Stimulated activated CD4-positive, alpha-beta T cell treated with anti-CD3 and anti-CD28 coated beads, Interleukin-12 subunit alpha, Interleukin-12 subunit beta, amount 100 ng/mL, for 48 hours (primary cell): ENCODE data around the gene TUBB4A.

Source experiments
- DNase-seq, 3 donors: peaks; one replicate each; pipeline ENCODE4 v3.0.0-alpha.2; 2020; ENCODE audit warnings: low read depth in 2 of 3, low spot score in 1 of 3

TUBB4A gene

DNA sequence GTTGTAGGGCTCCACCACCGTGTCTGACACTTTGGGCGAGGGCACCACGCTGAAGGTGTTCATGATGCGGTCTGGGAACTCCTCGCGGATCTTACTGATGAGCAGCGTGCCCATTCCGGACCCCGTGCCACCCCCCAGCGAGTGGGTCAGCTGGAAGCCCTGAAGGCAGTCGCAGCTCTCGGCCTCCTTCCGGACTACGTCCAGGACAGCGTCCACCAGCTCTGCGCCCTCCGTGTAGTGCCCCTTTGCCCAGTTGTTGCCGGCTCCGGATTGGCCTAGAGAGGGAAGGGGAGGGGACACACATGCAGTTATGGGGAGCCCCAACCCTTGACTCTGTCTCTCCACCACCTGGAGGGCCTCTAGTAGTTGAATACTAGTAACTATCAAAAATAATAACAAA lies 6.2 kb downstream of the TUBB4A start:
- DNase-seq, result no peak

DNA sequence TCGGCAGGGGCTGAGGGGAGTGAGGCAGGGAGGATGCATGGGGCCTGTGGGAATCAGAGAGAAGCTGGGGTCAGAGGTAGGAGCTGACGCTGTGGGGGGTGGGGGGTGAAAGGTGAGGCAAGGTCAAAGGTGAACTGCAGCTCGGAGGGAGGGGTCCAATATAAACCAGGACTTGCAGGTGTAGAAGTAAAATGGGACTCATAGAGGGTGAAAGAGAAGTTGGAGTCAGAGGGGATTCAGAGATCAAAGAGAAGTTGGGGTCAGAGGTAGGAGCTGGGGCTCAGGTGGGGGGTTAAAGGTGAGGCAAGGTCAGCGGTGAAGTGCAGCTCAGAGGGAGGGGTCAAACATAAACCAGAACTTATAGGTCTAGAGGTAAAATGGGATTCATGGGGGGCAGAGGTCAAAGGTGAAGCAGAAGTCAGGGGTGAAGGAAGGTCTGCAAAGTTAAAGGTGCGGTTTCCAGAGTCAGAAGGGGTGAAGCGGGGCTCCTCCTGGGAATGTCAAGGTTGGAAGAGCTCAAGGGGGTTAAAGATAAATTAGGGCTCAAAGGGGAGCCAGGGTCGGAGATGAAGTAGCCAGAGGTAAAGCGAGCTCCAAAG lies 7.6 kb downstream of the TUBB4A start:
- DNase-seq, result no peak

DNA sequence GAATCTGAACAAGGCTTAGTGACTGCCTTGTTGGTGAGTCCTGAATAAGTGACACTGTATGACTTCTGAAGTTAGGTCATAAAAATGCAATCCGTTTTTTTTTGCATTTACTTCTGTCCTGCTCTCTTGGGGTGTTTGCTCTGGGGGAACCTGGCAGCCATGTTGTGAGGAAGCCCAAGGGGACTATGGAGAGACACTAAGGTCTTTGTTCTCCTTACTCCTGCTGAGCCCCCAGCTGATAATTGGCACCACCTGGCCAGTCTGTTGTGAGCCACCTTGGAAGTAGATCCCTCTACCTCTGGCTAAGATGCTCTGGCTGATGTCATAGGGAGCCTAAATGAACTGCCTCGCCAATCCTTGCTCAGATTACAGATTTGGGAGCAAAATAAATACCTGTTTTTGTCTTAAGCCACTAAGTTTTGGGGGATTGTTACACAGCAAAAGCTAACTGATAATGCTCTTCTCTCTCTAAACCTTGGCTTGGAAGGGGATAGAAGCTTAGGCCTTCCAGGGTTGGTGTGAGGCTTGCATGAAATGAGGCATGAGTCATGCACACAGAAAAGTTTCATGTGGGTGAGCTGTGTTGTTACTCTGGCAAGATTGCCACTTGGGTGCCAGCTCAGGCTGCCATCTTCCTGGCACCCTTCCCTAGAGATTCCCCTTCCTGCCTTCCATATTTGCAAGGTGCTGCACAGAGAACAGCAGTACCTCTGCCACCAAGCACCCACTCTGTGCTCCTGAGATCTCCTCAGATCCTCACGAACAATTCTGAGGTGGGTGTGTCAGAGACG lies 10.1 kb downstream of the TUBB4A start:
- DNase-seq, result no peak

DNA sequence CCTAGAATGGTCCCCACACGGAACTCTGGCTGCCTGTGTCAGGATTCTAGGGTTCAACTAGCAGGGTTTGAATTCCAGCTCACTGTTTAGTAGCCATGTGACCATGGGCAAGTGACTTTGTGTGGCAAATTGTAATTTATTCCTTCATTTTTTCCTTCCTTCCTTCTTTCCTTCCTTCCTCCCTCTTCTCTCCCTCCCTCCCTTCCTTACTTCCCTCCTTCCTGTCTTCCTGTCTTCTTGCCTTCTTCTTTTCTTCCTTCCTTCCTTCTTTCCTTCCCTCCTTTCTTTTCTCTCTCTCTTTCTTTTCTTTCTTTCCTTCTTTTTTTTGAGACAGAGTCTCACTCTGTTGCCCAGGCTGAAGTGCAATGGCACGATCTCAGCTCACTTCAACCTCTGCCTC lies 12.0 kb downstream of the TUBB4A start:
- DNase-seq, result no peak

DNA sequence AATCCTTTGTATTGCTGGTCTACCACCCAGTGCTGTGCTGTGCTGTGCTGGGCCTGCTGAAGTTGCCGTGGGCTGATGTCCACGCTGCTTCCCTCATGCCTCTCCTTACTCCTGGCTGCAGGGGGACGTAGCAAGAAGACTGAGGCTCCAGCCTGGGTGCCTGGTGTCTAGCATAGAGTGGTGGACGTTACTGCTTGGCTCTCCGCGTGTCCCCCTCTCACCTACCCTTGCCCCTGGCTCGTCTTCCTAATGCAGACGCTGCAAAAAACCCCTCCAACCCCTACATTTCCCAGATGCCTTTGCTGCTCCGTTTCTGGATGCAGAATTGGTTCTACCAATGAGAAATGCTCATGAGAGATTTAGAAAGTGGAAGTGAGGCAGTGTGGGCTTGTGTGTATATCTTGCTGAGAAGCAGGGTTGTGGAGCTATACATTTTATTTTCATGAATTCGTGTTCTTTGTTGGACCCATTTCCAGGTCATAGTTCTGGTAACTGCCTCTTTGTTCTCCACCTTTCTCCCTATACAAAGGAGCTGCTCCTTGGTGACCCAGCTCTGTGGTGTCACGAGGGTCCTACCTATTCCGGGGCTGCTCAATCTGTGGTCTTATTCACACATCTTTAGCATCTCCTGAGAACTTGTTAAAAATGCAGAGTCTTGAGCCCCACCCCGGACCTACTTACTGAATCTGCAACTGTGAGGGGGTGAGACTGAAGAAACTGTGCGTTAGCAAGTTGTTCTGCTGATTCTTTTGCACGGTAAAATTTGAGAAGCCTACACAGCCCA lies 12.6 kb downstream of the TUBB4A start:
- DNase-seq, result no peak

DNA sequence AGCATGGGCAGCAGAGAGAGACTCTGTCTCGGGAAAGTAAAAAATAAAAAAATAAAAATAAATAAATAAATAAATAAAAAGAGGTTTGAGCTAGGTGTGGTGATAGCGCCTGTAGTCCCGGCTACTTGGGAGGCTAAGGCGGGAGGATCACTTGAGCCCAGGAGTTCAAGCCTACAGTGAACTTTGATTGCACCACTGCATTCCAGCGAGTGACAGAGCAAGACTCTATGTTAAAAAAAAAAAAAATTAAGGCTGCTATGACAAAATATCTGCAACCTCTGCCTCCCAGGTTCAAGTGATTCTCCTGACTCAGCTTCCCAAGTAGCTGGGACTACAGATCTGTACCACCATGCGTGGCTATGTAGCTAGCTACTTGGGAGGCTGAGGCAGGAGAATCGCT lies 17.3 kb downstream of the TUBB4A start:
- DNase-seq, result no peak

DNA sequence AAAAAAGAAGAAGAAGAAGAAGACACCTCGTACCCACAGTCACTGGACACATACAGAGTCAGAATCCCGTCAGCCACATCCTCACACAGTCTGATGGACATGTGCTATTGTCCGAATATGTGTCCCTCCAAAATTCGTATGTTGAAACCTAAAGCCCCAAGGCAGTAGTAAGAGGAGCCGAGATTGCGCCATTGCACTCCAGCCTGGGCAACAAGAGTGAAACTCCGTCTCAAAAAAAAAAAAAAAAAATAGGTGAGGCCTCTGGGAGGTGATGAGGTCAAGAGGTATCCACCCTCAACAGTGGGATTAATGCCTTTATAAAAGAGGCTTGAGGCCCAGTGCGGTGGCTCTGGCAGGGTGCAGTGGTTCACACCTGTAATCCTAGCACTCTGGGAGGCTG lies 17.9 kb downstream of the TUBB4A start:
- DNase-seq, result no peak

DNA sequence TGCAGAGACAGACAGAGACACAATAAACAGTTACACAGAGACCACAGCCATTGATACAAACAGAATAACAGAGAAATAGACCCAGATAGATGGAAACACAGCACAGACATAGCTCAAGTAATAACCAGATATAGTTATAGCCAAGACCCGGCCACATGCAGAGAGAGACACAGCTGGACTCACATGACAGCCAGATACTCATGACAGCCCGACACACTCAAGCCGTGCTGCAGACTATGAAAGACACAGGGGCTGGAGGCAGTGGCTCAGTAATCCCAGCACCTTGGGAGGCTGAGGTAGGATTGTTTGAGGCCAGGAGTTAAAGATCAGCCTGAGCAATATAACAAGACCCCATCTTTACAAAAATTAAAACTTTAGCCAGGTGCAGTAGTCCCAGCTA lies 18.9 kb downstream of the TUBB4A start:
- DNase-seq, result no peak

DNA sequence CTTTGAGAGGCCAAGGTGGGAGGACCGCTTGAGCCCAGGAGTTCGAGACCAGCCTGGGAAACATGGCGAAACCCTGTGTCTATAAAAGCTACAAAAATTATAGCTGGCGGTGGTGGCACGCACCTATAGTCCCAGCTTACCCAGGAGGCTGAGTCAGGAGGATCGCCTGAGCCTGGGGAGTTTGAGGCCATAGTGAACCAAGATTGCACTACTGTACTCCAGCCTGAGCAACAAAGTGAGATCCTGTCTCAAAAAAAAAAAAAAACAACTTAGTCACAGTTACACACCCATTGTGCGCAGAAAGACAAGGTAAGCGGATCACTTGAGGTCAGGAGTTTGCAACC lies 19.8 kb downstream of the TUBB4A start:
- no peak for DNase-seq

DNA sequence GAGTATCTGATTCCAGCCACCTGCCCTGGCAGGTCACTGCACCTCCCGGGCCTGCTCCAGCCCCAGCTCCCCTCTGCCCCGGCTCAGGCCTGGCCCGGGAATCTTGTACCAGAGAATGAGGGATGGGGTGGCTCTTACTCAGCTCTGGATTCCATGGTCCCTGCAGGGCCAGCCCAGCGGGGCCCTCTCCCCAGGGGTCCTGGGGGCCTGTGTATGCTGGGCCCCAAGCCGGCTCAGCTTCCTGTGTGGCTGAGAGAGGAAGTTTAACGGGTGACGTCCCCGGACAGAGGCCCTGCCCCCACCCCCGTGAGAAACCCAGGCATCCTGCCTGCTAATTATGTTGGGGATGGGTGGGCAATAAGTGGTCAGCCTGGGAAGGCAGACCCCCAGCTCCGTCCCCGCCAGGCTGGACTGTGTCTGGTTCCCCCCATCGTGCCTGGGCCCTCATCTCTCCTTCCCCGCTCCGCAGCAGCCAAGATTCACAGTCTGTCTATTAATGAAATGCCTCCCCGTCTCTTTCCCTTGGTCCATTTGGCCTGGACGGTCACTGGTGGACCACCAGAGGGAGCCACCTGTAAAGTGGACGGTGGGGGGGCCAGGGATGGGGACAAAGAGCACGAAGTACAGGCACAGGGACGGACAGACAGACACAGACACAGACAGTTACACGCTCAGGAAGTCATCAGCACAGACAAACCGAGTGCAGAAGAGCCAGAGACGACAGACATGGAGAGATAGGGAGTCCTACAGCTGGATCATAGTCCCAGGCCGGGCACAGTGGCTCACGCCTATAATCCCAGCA lies 20.4 kb downstream of the TUBB4A start, which contains the start of gene DENND1C:
DENND1C (minus strand) TSS at position 247 of the 802 bp plus-strand sequence; CDS start at position 155, 92 bp downstream.
- DNase-seq, result peak in 2 of 3 donors; percentile 56 to 62

DNA sequence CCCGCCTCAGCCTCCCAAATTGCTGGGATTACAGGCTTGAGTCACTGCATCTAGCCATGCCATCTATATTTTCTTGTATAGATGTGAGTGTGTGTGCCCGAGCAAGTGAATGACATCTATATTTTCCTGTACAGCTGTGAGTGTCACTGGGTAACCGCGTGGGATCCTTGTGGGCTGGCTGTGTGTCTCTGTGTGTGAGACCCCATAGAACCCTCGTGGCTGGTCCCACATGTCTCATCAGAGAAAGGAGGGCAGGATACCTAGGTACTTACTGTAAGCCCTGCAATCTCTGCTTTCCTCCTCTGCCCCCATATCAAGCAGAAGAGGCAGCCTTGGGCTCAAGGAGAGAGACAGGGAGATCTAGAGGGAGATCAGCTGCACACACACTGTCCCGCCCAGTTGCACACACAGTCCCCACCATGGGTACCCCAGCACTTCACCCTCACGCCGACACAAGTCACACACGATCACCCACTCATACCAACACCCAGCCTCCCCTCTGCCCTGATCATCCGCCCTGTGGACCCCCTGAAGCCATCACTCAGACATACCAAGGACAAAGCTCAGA lies 21.2 kb downstream of the TUBB4A start:
- DNase-seq, result no peak

DNA sequence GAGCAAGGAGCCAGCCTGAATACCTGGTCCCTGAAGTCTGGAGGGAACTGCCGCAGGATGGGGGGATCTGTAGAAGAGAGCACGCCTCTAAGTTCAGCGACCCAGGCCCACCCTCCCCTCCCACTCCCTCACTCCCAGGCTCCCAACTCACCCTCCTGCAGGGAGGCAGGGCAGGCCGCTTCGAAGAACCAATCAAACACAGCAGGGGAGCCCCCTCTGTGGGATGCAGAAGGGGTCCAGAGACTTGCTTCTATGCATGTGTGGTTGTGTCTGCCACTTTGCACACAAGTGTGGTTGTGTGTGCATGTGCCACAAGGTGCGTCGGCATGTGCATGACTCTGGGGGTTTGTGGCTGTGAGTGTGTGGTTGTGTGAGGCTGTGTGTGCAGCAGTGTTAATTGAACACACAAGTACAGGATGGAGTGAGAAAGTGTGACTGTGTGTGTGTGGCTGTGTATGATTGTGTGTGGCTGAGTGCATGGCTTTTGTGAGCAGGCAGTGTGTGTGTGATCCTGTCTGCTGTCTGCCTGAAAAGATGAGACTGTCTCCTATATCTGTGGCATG lies 22.2 kb downstream of the TUBB4A start:
- no peak for DNase-seq

DNA sequence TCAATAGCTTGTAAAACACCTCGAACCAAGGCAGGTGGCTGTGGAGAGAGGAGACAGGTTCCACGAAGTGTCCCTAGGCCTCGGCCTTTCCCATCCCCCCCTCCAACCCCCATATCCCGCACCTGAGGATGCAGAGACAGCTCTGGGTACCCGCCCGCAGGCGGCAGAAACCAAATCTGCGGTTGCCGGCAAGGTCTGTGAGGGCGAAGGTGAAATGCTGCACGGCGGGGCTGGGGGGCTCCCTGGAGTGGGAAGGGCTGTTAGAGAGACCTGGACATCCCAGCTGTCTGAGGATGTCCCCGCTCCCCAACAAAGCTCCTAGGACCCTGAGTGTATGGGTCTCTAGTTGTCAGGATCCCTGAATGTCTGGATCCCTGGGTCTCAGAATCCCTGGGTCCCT lies 23.3 kb downstream of the TUBB4A start:
- no peak for DNase-seq

DNA sequence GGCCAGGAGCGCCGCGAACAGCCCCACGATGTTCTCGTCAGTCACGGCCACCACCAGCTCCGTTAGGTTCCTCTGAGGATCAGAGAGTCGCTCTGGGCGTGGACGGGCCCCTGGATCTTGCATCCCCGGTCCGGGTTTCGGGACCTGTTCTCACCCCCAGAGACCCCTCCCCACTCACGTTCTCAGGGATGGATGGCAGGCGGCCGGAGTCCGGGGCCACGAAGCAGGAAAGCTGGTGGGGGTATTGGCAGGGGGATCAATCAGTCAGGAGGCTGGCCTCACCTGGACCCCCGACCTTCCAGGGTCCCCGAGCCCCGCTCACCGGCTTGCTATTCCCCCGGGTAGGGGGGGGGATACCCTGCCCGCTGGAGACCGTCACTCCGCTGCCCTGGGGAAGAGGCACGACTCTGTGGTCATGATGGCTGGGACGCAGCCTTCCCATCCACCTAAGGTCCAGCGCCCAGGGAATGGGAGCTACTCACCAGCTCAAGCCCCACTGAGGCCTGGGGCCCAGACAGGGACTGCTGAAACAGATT lies 25.1 kb downstream of the TUBB4A start:
- DNase-seq, result no peak

DNA sequence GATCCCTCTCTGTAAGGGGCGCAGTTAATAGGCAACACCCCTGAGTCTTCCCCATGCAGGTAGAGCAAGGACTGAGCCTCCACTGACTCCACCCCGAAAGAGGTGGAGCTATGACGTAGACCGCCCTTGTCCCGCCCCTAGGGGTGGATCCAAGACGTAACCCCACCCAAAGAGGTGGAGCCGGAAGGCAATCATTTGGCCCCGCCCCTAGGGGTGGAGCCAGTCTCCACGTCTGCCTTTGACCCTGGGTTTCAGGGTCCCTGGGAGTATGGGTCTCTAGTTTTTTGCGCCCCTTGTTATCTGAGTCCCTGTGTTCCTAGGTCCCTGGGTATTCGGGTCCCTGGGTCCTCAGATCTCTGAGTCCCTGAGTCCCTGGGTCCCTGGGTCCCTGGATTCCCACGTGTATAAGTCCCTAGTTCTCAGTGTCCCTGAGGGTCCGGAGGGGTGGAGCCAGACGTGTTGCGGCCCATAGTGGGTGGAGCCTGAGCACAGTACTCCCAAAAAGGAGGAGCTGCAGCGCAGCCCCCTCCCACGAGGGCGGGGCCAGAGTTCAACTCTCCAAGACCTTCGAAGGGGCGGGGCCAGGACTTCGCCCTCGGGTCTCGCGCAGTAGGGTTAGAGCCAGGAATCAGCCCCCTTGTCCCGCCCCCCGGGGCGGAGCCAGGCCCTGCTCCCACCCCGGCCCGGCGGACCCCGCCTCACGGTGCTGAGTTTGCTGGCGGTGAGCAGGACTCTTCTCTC lies 25.8 kb downstream of the TUBB4A start:
- peak; percentile 53 to 79 (median 66) for DNase-seq

DNA sequence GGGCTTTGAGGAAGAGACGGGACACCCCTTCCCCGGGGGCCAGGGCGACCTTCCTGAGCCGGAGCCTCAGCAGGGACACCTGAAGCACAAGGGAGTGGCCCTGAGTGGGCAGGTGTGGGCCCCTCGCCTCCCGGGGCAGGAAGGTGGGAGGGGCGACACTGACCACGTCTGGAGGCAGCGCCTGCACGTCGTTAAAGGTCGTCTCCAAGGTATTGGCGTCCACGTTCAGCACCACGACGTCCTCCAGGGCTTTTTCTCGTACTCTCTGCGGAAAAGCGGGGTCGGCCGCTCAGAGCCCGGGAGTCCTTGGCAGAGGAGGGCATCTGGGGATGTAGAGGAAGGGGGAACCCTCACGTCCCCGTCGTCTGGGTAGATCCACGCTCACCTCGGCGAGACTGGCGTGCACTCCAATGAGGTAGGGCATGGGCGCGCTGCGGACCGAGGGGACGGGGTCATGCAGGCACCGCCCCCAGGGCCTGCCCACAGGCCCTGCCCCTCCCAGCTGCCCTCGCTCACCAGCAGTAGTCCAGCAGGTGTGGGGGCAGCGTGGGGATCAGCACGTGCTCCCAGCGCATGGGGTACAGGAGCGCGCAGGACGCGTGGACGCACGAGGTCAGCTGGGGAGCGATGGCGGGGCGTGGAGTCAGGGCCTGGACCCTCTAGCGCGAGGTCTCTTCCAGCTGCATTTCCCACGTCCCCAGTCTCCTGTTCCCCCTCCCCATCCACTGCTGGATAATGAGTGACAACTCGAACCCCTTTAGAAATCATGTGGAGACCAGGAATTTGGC lies 26.6 kb downstream of the TUBB4A start:
- DNase-seq, result no peak

DNA sequence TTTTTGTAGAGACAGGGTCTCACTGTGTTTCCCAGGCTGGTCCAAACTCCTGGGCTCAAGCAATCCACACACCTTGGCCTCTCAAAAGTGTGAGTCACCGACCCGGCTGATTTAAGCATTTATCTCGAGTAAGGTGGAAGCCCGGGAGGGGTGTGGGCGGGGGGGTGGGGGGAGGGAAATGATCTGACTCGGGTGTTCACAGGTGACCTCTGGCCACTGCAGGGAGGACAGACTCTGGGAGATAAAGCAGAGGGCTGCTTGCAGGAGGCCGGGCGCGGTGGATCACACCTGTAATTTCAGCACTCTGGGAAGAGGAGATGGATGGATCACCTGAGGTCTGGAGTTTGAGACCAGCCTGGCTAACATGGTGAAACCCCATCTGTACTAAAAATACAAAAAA lies 28.5 kb downstream of the TUBB4A start:
- DNase-seq, result no peak

DNA sequence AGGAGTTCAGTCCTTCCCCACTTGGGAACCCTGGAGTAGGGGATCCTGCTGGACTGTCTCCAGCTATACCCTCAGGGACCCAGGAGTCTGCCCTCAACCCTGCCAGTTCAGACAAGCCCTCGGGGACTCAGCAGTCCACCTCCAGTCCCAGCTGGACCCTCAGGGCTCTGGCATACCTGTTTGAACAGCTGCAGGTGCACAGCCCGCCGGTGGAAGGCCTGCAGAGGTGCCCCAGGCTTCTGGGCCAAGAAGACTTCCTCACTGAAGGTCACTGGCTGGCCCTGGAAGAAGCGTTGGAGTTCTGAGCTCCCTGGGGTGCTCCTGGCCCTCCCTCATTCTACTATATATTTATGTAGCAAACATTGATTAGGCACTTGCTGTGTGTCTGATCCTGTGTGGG lies 29.4 kb downstream of the TUBB4A start:
- DNase-seq, result no peak

DNA sequence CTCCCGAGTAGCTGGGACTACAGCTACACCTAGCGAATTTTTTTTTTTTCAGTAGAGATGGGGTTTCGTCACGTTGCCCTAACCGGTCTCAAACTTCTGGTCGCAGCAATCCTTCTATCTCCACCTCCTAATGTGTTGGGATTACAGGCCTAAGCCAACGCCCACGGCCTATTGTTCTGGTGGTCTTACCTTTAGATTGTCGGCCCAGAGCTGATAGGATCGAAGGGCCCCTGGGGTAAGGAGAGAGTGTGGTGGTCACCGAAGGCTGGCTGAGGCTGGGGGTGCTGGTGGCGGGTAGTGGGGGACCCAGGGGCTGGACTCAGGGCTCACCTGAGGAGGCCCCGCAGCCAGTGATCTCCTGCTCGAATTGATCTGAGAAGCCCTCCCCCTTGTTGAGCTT lies 31.0 kb downstream of the TUBB4A start:
- DNase-seq, result no peak
